Natural killer cell treated with Interleukin-12 subunit alpha and Interleukin-12 subunit beta and Interleukin-15 and Interleukin-18, amount 100 ng/mL, for 72 hours (primary cell): ENCODE results near the gene RPLP2. TPM values are rescaled to one million over a fixed set of nuclear protein-coding genes. Genes with fewer than 3 reads are reported as not detected.

Experiments used
- ATAC-seq, 2 donors: fragments of 150-1000 bp; cut with Tn5 transposase in 1 of 2; sonication (Bioruptor Pico), chemical (Tn5 transposase) in 1 of 2; 2 replicates each; pipeline ENCODE4 v1.10.0; 2021
- DNase-seq: peaks from one replicate; pipeline ENCODE4 v3.0.0; 2022; ENCODE audit warnings: low spot score
- H3K27ac Mint-ChIP-seq, 2 donors: 1 replicate in 1 of 2; 2 replicates in 1 of 2; pipeline ENCODE4 v1.8.0; 2022; ENCODE audit warnings: mixed read lengths in 2 of 2, mild to moderate bottlenecking in 1 of 2, moderate library complexity in 1 of 2
- H3K27me3 Mint-ChIP-seq, 2 donors: 1 replicate in 1 of 2; 2 replicates in 1 of 2; pipeline ENCODE4 v1.8.0; 2022; ENCODE audit warnings: mixed read lengths in 2 of 2
- H3K36me3 Mint-ChIP-seq: one replicate; pipeline ENCODE4 v1.8.0; 2022; ENCODE audit warnings: mixed read lengths
- H3K4me1 Mint-ChIP-seq, 2 donors: 1 replicate in 1 of 2; 2 replicates in 1 of 2; pipeline ENCODE4 v1.8.0; 2022; ENCODE audit warnings: low read depth in 2 of 2, mixed read lengths in 2 of 2, mild to moderate bottlenecking in 1 of 2
- H3K4me3 Mint-ChIP-seq: one replicate; pipeline ENCODE4 v1.8.0; 2022; ENCODE audit warnings: mixed read lengths
- H3K9me3 Mint-ChIP-seq: 2 replicates; pipeline ENCODE4 v1.8.0; 2022; ENCODE audit warnings: mixed read lengths
- total RNA-seq, 2 donors: library from RNA; stranded (reverse); gene quantifications; one replicate each; pipeline ENCODE4 v1.2.3, GENCODE V29; 2022

The RPLP2 gene
- total RNA-seq, 2 donors from 2014 or later = 1,365 to 2,718 TPM

DNA sequence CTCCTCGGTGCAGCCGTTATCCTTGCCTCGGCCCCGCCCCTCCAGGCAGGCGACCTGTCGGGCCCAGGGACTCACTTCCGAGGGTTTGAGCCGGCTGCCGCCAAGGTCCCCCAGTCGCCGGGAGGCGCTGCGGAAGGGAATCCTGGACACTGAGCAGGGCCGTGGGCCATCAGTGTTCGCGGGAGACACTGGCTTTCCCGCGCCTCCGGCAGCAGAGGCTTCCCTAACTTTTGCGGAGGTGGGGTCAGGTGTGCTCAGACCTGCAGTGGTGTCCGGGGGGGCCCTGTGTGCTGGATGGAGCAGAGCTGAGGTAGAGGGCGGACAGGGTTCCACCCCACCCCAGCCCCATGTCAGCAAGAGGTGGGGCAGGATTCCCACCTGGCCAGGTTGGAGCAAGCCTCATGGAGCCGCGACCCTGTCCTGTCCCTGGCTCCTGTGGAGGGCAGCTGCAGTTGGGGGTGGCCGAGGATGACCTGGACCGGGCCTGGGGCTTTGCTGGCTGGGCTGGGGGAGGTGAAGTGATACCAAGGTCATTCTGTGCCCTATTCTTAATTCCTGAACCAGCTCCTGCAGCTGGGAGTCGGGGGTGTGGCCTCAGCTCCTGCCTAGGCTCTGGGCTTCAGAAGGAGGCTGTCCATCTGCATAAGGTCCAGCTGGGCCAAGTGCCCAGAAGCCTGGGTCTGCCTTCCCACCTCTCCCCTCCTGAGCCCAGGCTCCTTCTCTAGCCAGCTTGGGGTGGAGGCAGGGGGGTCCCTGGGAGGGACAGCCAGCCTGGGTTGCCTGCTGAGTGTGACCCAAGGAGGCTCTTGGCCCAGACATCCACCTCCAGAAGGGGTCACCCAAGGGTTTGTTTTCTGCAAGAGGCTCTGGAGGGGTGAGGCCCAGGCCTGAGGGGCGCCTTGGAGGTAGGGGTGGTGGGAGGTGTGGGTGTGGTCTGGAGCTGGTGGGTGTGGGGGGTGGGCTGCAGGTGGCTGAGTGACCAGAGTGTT is 41.3 kb downstream of the RPLP2 start:
- no peak for ATAC-seq
- Mint-ChIP-seq H3K4me1 (peaks cover 0 to 3% of the 10 kb centered on the region in 2 donors), H3K36me3 (no peaks in the 10 kb centered on the region), H3K27me3 (no peaks in the 10 kb centered on the region), H3K27ac (no peak overlapping the region), H3K4me3 (no peak overlapping the region), H3K9me3 (no peaks in the 10 kb centered on the region)
- no peak for DNase-seq

GRCh38 chr11:852762-853161 is 43.0 kb downstream of the RPLP2 start:
- ATAC-seq (no peak), DNase-seq (no peak)
- Mint-ChIP-seq H3K9me3 (no peaks in the 10 kb centered on the region), H3K27me3 (no peaks in the 10 kb centered on the region), H3K27ac (no peak overlapping the region), H3K36me3 (no peaks in the 10 kb centered on the region), H3K4me3 (no peak overlapping the region), H3K4me1 (peaks cover 6 to 8% of the 10 kb centered on the region in 2 donors)

DNA sequence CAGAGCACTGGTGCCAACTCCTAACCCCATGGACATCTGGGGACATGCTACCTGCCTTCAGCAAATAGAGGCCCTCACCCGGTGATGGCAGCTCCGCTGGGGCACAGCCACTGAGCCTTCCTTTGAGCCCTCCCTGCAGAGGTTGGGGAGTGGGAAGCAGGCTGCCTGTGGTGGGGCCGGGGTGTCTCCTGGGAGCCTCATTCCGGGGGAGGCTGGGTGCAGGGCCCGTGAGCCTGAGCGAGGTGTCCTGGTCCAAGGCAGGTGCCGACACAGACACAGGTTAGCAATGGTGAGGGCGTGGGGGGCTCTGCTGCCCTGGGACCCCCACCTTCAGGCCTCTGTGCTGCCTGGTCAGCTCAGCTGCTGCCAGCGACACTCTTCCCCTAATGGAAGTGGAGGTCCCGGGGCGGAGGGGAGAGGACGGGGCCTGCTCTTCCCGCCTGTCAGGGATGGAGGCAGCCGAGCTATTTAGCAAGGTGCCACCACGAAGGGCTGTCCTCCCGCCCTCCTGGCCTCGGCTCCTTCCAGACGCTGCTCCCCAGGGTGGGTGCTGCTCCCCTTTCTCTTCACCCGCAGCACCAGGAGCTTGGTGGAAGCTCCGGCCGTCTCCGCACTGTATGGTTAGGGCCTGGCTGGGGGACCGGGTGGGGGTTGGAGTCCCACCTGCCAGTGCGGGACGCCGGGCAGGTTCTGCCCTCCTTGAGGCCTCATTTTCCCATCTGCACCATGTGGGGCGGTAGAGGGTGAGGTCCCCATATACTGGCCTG is 44.1 kb downstream of the RPLP2 start:
- DNase-seq = no peak
- no peaks in the 10 kb centered on the region for H3K9me3 Mint-ChIP-seq
- no peak overlapping the region for H3K27ac Mint-ChIP-seq
- H3K36me3 Mint-ChIP-seq = no peaks in the 10 kb centered on the region
- peaks cover 6% of the 10 kb centered on the region in 2 donors for H3K4me1 Mint-ChIP-seq
- ATAC-seq = no peak
- H3K4me3 Mint-ChIP-seq = no peak overlapping the region
- H3K27me3 Mint-ChIP-seq = no peaks in the 10 kb centered on the region

- H3K4me3 Mint-ChIP-seq = no peak overlapping the region
- no peaks in the 10 kb centered on the region for H3K36me3 Mint-ChIP-seq
- H3K9me3 Mint-ChIP-seq = no peaks in the 10 kb centered on the region
- peaks cover 6 to 8% of the 10 kb centered on the region in 2 donors for H3K4me1 Mint-ChIP-seq
- no peaks in the 10 kb centered on the region for H3K27me3 Mint-ChIP-seq
- ATAC-seq = no peak
- no peak overlapping the region for H3K27ac Mint-ChIP-seq
- no peak for DNase-seq
These were observed 45.0 kb downstream of the RPLP2 start for GRCh38 chr11:854601-855329.

DNA sequence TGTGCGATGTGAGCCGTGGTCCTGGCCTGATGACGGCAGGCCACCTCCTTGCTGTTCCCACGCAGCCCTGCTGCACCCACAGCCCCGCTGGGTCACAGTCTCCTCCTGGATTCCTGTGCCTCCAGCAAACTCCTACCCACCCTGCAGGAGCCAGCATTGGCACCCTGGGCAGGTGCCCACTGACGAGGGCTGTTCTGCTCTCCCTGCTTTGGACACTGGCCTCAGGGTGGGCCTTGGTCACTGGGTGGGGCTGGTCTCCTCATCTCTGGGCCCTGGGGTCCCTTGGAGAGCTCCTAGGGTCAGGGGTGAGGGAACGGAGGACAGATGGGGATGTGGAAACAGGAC is 45.5 kb downstream of the RPLP2 start:
- H3K4me3 Mint-ChIP-seq = no peak overlapping the region
- no peaks in the 10 kb centered on the region for H3K36me3 Mint-ChIP-seq
- H3K27me3 Mint-ChIP-seq = no peaks in the 10 kb centered on the region
- no peak for ATAC-seq
- H3K27ac Mint-ChIP-seq = no peak overlapping the region
- peaks cover 6 to 8% of the 10 kb centered on the region in 2 donors for H3K4me1 Mint-ChIP-seq
- no peak for DNase-seq
- H3K9me3 Mint-ChIP-seq = no peaks in the 10 kb centered on the region

DNA sequence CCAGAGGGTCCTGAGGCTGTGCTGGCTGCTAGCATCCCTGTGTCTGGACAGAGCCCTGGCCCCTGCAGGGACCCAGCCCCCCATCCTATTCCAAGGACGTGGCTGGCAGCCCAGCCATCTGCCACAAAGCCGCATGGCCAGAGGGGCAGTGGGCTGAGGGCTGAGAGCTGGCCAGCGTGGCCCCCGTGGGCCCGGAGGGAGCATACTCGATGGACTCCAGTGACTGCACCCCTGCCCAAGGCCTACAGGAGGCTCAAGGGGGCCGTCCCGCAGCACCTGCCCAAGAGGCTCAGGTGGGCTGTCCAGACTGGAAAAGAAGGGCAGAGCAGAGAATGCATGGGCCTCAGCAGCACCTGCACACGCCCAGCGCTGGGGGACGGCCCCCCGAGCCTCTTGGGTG is 46.0 kb downstream of the RPLP2 start:
- H3K9me3 Mint-ChIP-seq = no peaks in the 10 kb centered on the region
- ATAC-seq (no peak), DNase-seq (no peak)
- no peak overlapping the region for H3K4me3 Mint-ChIP-seq
- no peak overlapping the region for H3K27ac Mint-ChIP-seq
- no peaks in the 10 kb centered on the region for H3K27me3 Mint-ChIP-seq
- H3K4me1 Mint-ChIP-seq = peaks cover 6 to 8% of the 10 kb centered on the region in 2 donors
- no peaks in the 10 kb centered on the region for H3K36me3 Mint-ChIP-seq

DNA sequence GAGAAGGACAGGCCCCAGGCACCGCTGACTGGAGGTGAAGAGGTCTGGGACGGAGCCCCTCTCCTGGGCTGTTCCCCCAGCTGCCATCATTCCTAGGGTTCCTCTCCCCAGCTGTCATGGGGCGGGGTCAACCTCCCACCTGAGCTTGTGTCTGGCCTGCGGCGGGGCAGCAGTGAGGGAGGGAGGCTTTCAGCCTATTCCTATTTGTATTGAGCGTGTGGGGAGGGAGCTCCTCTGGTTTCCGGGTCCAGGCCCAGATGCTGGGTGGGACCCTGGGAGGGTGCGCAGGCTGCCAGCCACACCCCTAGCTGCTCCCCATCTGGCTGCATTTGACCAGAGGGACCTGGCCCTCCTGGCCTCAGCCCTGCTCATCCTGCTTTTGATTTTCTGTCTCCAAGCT is 46.6 kb downstream of the RPLP2 start:
- DNase-seq = no peak
- Mint-ChIP-seq H3K36me3 (no peaks in the 10 kb centered on the region), H3K9me3 (no peaks in the 10 kb centered on the region), H3K27ac (no peak overlapping the region), H3K27me3 (no peaks in the 10 kb centered on the region), H3K4me1 (peaks cover 6 to 8% of the 10 kb centered on the region in 2 donors), H3K4me3 (no peak overlapping the region)
- ATAC-seq = no peak

DNA sequence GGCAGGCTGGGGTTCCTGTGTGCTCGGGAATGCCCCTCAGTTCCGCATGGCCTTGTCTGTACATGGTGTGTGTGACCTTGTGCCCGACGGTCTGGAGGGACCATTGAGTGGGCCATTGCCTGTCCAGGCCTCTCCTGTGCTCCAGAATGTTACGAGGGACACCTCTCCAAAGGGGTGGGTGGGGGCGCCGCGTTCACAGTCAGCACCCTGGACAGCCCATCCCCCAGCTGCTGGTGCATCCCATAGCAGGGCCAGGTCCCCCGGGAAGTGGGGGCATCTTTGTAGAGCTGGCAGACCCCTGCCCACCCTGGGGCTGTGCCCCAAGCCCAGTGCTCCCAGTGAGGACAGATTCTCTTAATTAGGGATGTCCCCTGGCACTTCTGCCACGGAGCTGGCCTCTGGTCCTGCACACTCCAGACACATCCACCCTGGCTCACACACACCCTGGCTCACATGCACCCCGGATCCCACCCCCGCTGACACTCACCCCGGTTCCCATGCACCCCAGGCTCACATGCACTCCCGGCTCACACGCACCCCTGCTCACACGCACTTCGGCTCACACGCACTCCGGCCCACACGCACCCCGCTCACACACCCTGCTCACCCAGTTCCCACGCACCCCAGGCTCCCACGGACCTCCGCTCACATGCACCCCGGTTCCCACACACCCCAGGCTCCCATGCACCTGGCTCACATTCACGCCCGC is 48.4 kb downstream of the RPLP2 start:
- DNase-seq = no peak
- no peak for ATAC-seq
- Mint-ChIP-seq H3K27me3 (no peaks in the 10 kb centered on the region), H3K4me3 (no peak overlapping the region), H3K9me3 (no peaks in the 10 kb centered on the region), H3K27ac (no peak overlapping the region), H3K36me3 (no peaks in the 10 kb centered on the region), H3K4me1 (peaks cover 6 to 8% of the 10 kb centered on the region in 2 donors)

GRCh38 chr11:858762-859339 is 49.1 kb downstream of the RPLP2 start:
- no peak overlapping the region for H3K4me3 Mint-ChIP-seq
- H3K9me3 Mint-ChIP-seq = no peaks in the 10 kb centered on the region
- peaks cover 6 to 8% of the 10 kb centered on the region in 2 donors for H3K4me1 Mint-ChIP-seq
- no peak for ATAC-seq
- H3K27me3 Mint-ChIP-seq = no peaks in the 10 kb centered on the region
- no peaks in the 10 kb centered on the region for H3K36me3 Mint-ChIP-seq
- H3K27ac Mint-ChIP-seq = no peak overlapping the region
- DNase-seq = no peak

GRCh38 chr11:859394-860131 is 49.8 kb downstream of the RPLP2 start:
- no peak overlapping the region for H3K27ac Mint-ChIP-seq
- H3K4me1 Mint-ChIP-seq = peaks cover 6 to 8% of the 10 kb centered on the region in 2 donors
- no peaks in the 10 kb centered on the region for H3K27me3 Mint-ChIP-seq
- no peaks in the 10 kb centered on the region for H3K9me3 Mint-ChIP-seq
- ATAC-seq = no peak
- no peak for DNase-seq
- no peaks in the 10 kb centered on the region for H3K36me3 Mint-ChIP-seq
- H3K4me3 Mint-ChIP-seq = no peak overlapping the region

GRCh38 chr11:860234-861104 is 50.7 kb downstream of the RPLP2 start:
- Mint-ChIP-seq H3K9me3 (no peaks in the 10 kb centered on the region), H3K27me3 (no peaks in the 10 kb centered on the region), H3K4me3 (no peak overlapping the region), H3K27ac (no peak overlapping the region), H3K36me3 (no peaks in the 10 kb centered on the region), H3K4me1 (peaks cover 6 to 8% of the 10 kb centered on the region in 2 donors)
- no peak for DNase-seq
- ATAC-seq = no peak

DNA sequence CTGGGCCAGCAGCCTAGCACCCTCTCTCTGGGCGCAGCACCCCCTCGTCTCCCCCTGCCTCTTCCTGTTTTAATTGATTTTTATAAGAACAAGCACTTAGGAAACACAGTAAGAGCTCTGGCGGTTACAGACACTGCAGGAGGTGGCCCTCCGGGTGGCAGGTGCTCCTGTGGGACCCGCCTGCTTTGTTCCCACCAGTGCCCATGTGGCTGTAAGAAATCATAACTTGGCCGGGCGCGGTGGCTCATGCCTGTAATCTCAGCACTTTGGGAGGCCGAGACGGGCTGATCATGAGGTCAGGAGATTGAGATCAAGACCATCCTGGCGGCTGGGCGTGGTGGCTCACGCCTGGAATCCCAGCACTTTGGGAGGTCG is 51.3 kb downstream of the RPLP2 start:
- ATAC-seq = no peak
- H3K4me1 Mint-ChIP-seq = peaks cover 6 to 8% of the 10 kb centered on the region in 2 donors
- H3K4me3 Mint-ChIP-seq = no peak overlapping the region
- no peaks in the 10 kb centered on the region for H3K27me3 Mint-ChIP-seq
- no peak for DNase-seq
- no peak overlapping the region for H3K27ac Mint-ChIP-seq
- no peaks in the 10 kb centered on the region for H3K36me3 Mint-ChIP-seq
- H3K9me3 Mint-ChIP-seq = no peaks in the 10 kb centered on the region
